Endothelial cell of hepatic sinusoid (primary cell): Measurements from ENCODE around the gene C9orf50.
"Not testable (repeated sequence)": the region's sequence is repeated elsewhere in the genome, so short reads cannot be mapped to it uniquely, and the experiment has no call there.

Source experiments
- in situ Hi-C: cut with HindIII; loops from 2 replicates; pipeline ENCODE4 v1.10.0; 2017; ENCODE audit warnings: low sequenced_read_pairs

The C9orf50 gene

DNA sequence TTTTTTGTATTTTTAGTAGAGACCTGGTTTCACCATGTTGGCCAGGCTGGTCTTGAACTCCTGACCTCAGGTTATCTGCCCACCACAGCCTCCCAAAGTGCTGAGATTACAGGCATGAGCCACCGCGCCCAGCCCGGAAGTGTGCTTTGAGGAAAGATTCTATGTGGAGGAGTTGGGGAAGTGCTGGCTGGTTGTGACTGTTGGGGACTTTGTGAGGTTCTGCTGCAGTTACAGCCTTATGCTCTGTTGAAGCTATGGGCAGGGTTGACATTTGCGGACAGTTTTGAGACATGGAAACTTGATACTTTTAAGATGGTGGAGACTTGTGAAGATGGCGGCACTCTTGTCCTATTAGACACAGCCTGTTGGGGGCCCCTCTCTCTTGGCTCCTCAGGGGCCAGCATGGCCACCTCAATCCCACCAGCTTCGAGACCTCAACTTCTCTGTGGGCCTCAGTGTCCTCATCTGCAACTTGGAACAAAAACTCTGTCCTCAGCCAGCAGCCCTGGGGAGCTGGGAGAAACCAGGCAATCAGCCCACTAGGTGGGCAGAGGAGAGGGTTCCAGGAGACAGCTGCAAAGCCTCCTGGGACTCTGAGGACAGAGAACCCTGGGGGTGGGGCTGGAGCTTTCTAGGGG lies 24.9 kb downstream of the C9orf50 start:
- in situ Hi-C loops, result no loop called here

- in situ Hi-C loops, result no loop called here
Observed at GRCh38 chr9:129595311-129595741, 25.6 kb downstream of the C9orf50 start.

GRCh38 chr9:129594632-129595031 lies 26.3 kb downstream of the C9orf50 start:
- in situ Hi-C loops, result no loop called here

DNA sequence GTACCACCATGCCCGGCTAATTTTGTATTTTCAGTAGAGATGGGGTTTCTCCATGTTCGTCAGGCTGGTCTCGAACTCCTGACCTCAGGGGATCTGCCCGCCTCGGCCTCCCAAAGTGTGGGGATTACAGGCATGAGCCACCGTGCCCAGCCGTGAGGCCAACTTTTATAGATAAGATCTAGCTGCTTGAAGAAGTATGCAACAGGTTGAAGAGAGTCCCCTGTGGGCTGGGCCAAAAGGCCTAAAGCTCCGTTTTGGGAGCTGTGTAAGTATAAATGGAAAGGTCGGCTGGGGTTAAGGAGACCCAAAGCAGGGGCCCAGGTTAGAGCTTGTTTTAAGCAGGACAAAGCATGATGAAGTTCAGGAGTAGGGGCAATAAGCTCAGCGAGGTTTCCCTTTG lies 28.1 kb downstream of the C9orf50 start:
- in situ Hi-C loops, result not testable (repeated sequence)

DNA sequence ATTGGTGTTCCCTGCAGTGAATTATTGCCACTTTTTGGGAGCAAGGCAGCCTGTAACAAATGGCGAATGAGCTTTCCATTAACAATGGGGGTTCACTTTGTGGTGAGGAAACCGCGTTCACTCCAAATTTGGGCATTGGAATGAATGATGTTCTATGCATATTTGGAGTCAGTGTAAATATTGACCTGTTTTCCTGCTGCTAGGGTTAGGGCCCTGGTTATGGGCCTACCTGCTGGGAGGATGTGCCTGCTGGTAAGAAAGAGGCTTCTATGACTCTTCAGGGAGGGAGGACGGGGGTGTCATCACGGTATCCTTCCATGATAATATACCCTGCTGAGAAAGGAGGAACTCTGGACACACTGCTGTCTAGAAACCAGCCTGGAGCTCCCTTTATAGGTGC lies 29.0 kb downstream of the C9orf50 start:
- in situ Hi-C loops, result no loop called here

- in situ Hi-C loops, result no loop called here
Observed at GRCh38 chr9:129590466-129590865, 30.4 kb downstream of the C9orf50 start.

- in situ Hi-C loops, result no loop called here
Observed at GRCh38 chr9:129587487-129588262, 33.2 kb downstream of the C9orf50 start.

DNA sequence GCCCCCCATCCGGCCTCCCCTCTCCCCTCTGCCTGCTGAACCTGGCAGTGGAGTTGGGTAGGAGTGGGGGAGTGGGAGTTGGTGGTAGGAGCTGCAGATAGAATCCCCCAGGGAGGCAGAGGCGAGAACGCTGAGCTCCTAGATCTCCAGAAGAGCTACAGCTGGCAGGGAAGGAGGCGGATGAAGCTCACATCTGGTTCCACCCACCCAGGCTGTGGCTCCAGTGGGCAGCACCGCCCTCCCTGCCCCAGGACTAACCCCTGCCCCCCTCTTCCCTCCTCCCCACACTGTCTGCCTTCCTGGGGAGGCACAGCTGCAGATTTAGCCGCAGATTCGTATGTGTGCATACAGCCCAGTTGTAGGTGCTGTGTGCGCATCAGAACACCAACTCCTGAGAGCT lies 34.2 kb downstream of the C9orf50 start:
- in situ Hi-C loops, result no loop called here

- in situ Hi-C loops, result no loop called here
Observed at GRCh38 chr9:129586245-129586644, 34.7 kb downstream of the C9orf50 start.

DNA sequence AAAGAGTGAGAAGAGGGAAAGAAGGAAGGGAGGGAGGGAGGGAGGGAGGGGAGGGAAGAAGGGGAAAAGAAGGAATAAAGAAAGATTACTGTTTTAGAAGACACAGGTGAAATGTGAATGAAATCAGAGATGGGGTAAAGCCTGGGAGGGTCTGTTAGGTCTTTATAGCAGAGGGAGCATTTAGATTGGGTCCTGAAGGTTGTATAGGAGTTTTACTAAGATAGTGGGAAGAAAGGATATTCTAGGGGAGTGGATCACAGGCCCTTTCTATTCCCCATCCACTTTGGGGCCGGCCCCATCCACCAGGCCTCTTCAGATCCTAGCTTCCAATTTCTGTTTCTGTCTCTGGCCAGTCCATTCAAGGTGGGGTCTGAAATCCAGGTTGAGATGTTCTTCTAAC lies 35.5 kb downstream of the C9orf50 start:
- in situ Hi-C loops, result no loop called here

GRCh38 chr9:129584136-129584535 lies 36.8 kb downstream of the C9orf50 start:
- in situ Hi-C loops, result no loop called here

DNA sequence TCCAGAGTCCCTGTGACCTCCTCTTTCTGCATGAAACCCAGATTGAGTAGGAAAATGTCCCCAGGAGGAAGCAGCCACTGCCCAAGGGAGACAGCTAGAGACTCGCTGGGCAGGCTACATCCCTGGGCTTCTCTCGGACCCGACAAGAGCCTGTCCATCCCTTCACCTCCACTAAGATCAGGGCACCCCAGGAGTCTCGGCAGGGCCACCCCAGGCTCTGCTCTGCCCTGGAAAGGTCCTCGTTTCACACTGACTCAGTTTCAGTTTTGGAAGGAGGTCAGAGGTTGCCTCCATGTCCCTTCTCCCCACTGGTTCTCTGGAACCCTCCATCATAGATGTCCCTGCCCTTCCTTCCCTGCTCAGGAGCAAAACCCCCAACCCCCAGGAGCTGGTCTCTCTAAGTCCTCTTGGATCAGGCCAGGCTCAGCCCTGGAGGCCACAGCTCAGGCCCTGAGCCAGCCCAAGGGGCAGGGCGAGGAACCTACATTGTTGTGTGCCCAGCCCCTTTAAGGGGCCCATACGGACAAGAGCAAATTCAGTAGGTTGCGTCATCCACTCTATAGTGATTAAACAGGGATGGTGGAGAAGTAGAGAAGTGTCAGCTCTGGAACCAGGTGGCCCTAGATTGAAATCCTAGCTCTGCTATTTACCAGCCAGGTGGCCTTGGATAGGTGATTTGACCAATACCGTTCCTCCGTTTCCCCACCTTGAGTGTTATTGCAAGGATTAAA lies 37.4 kb downstream of the C9orf50 start:
- in situ Hi-C loops, result no loop called here

GRCh38 chr9:129582855-129583254 lies 38.0 kb downstream of the C9orf50 start:
- in situ Hi-C loops, result no loop called here

GRCh38 chr9:129581505-129582189 lies 39.3 kb downstream of the C9orf50 start:
- in situ Hi-C loops, result no loop called here

- in situ Hi-C loops, result no loop called here
Observed at GRCh38 chr9:129580211-129580915, 40.5 kb downstream of the C9orf50 start.

DNA sequence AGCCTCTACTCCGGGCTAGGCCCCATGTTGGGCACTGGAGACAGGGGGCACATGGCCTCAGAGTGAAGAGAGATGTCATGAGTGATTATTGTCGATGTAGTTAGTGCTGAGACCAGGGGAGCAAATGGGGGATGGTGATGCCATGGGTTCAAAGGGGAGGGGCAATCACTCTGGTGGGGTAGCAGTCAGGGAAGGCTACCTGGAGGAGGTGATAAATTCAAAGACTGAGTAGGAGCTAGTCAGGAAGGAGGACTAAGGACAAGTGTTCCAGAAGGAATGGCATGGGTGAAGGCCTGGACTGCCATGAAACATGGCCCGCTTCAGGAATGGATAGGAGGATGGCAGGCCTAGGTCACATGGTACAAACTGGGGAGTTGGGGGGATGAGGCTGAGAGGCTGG lies 41.6 kb downstream of the C9orf50 start:
- in situ Hi-C loops, result no loop called here

GRCh38 chr9:129576546-129577543 lies 44.1 kb downstream of the C9orf50 start:
- in situ Hi-C loops, result no loop called here

DNA sequence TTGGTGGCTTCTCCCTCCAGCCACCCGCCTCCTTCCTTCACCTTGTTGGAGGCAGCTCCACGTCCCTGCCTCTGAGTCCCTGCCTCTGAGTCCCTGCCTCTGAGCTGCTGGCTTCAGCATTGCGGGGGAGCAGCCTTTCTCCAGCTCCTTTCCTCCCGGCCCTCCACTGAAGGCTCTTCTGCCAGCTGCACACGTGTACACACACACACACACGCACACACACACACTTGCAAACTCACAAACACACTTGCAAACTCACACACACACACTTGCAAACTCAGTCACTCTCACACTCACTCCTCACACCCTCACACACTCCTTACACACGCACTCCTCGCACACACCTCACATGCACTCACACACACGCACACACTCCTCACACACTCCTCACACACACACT lies 45.1 kb downstream of the C9orf50 start:
- in situ Hi-C loops, result no loop called here

DNA sequence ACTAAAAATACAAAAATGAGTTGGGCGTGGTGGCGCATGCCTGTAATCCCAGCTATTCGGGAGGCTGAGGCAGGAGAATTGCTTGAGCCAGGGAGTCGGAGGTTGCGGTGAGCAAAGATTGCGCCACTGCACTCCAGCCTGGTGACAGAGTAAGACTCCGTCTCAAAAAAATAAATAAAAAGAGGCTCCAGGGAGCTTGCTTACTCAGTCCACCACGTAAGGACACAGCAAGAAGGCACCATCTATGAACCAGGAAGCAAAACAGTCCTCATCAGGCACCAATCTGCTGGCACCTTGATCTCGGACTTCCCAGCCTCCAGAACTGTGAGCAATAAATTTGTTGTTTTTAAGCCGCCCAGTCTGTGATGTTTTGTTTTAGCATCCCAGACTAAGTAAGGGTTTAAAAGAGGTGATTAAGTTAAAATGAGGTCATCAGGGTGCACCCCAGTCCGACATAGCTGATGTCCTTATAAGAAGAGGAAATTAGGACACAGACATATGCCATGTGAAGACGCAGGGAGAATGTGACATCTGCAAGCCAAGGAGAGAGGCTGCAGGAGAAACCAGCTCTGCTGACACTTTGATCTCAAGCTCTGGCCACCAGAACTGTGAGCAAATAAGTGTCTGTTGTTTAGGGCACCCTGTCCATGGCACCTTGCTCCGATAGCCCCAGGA lies 45.9 kb downstream of the C9orf50 start:
- in situ Hi-C loops, result no loop called here
